OCI-LY1 (cell line): ENCODE results near the gene ADM2.

Experiments
- EZH2 ChIP-seq: fragments of 200-600 bp; sonication (generic), shearing (Covaris generic); IDR thresholded peaks from 2 replicates; pipeline ENCODE4 v1.8.0; 2017; ENCODE audit warnings: borderline replicate concordance, mixed run types, mild to moderate bottlenecking, antibody characterized with exemption, low read length, moderate library complexity, mixed read lengths
- TF ChIP-seq, protein P1 (sequence below): fragments of 200-600 bp; sonication (generic), shearing (Covaris generic); IDR thresholded peaks from 2 replicates; pipeline ENCODE4 v1.5.1; 2017; ENCODE audit warnings: mild to moderate bottlenecking, antibody characterized with exemption, low read length, moderate library complexity, mixed read lengths

DNA sequence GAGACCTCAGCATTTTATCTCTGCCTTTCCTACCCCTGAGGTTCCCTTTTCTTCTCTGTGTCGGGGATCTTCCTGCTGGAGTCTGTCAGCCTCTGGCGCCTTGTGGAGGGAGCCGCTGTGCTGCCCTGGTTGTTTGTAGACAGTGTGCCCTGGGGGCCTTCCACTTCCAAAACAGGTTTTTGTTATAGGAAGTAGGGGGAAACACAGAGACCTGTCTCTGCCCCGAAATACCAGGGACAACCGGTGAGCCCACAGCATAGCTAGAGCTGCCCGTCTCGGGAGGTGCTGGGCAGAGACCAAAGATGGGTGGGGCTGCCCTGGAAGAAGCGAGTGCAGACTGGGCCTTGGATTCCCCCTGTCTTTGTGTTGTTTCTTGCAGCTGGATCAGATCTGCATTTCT, 34.7 kb downstream of the ADM2 start:
- no peak for TF ChIP-seq EZH2
- TF ChIP-seq, protein P1, sequence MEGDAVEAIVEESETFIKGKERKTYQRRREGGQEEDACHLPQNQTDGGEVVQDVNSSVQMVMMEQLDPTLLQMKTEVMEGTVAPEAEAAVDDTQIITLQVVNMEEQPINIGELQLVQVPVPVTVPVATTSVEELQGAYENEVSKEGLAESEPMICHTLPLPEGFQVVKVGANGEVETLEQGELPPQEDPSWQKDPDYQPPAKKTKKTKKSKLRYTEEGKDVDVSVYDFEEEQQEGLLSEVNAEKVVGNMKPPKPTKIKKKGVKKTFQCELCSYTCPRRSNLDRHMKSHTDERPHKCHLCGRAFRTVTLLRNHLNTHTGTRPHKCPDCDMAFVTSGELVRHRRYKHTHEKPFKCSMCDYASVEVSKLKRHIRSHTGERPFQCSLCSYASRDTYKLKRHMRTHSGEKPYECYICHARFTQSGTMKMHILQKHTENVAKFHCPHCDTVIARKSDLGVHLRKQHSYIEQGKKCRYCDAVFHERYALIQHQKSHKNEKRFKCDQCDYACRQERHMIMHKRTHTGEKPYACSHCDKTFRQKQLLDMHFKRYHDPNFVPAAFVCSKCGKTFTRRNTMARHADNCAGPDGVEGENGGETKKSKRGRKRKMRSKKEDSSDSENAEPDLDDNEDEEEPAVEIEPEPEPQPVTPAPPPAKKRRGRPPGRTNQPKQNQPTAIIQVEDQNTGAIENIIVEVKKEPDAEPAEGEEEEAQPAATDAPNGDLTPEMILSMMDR: no peak
